Lower leg skin (tissue), 4 donors: ENCODE data around the gene POLH. TPM values are rescaled to one million over a fixed set of nuclear protein-coding genes. Genes with fewer than 3 reads are reported as not detected.
A peak's percentile ranks its signal among the peaks of the same experiment; 100 is the strongest.

Experiments
- DNase-seq, 2 donors: peaks; one replicate each; pipeline ENCODE4 v3.0.0-alpha.2; 2019; ENCODE audit warnings: low spot score in 2 of 2
- H3K4me3 ChIP-seq: fragments of 200-600 bp; sonication (generic); 2 replicates; pipeline ENCODE4 v1.5.1; 2017; ENCODE audit warnings: mild to moderate bottlenecking, low read depth; ENCODE audit not compliant: poor library complexity, severe bottlenecking
- CTCF ChIP-seq, 3 donors: fragments of 450-650 bp; IDR thresholded peaks; one replicate each; pipeline ENCODE4 v1.5.1; 2016; ENCODE audit warnings: antibody characterized with exemption in 3 of 3, mild to moderate bottlenecking in 3 of 3, moderate library complexity in 2 of 3
- POLR2A ChIP-seq, 2 donors: fragments of 450-650 bp; IDR thresholded peaks; one replicate each; pipeline ENCODE4 v1.6.1; 2016 to 2017; ENCODE audit warnings: antibody characterized with exemption in 2 of 2, mild to moderate bottlenecking in 1 of 2, moderate library complexity in 1 of 2
- WGBS, 2 donors: methylation state at CpG; one replicate each; pipeline ENCODE4 v1.1.5; 2018; 5-methylcytosine and 5-hydroxymethylcytosine counted together
- intact Hi-C: fragments of 100-400 bp; cut with DNase I; formaldehyde crosslinking; loops from one replicate; pipeline ENCODE4 v1.15.0; 2023; ENCODE audit warnings: low total_unique reads
- total RNA-seq, 4 donors: library from RNA; depleted of rRNA; stranded (reverse); fragments of >200 nt; gene quantifications; one replicate each; pipeline ENCODE4 v1.1.0, GENCODE V29; 2016

The POLH gene
- total RNA-seq, 4 donors from 2014 or later = 13.0 to 28.2 (median 15.7) TPM

- H3K4me3 ChIP-seq = peak overlapping the region; percentile 56
- no peak for TF ChIP-seq CTCF (IDR thresholded peaks at IDR 0.05)
- TF ChIP-seq POLR2A (IDR thresholded peaks at IDR 0.05) = no peak
- WGBS, 2 donors = 16 to 17% methylated on average over 7 of the region's 7 CpGs
- intact Hi-C loops = no loop called here
- no peak for DNase-seq
Observed at GRCh38 chr6:43636308-43636659, 60.3 kb downstream of the POLH start.

- TF ChIP-seq POLR2A (IDR thresholded peaks at IDR 0.05) (no peak), CTCF (IDR thresholded peaks at IDR 0.05) (no peak)
- no peak overlapping the region for H3K4me3 ChIP-seq
- intact Hi-C loops = no loop called here
- no peak for DNase-seq
- 86 to 88% methylated on average over 21 of the region's 21 CpGs for WGBS, 2 donors
Observed at GRCh38 chr6:43639984-43640800, 64.2 kb downstream of the POLH start.

DNA sequence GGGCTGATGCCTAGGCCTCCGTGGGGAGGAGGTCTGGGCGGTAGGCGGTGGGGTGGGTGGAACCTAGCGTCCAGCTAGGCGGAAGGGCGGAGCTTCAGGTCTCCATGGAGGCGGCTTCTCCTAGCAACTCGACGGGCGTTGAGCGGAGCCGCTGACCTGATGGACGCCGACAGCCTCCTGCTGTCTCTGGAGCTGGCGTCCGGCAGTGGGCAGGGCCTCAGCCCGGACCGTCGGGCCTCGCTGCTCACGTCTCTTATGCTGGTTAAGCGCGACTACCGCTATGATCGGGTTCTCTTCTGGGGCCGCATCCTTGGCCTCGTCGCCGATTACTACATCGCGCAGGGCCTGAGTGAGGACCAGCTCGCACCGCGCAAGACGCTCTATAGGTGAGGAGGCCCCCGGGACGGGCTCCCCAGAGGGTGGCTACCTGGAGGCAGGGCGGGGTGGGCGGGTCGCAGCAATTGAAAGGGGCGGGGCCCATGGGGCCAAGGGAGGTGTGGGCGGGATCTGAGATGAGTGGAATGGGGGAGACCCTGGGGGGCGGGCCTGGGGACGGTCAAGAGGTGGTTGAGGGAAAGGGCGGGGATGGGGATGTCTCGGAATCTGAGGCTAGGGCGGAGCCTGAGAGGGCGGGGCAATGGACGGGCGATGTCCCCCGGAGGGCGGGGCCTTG lies 69.1 kb downstream of the POLH start, which contains the start of gene RSPH9:
Gene RSPH9 (plus strand): TSS at position 97 of the 673 bp plus-strand sequence. CDS start 63 bp downstream, at position 160.
- TF ChIP-seq POLR2A (IDR thresholded peaks at IDR 0.05) (no peak), CTCF (IDR thresholded peaks at IDR 0.05) (no peak)
- DNase-seq = peak in 1 of 2 donors; percentile 94
- WGBS, 2 donors = 17 to 18% methylated on average over 45 to 47 of the region's 52 CpGs
- no peak within 1 kb of the TSS for H3K4me3 ChIP-seq
- intact Hi-C loops = no loop called here

DNA sequence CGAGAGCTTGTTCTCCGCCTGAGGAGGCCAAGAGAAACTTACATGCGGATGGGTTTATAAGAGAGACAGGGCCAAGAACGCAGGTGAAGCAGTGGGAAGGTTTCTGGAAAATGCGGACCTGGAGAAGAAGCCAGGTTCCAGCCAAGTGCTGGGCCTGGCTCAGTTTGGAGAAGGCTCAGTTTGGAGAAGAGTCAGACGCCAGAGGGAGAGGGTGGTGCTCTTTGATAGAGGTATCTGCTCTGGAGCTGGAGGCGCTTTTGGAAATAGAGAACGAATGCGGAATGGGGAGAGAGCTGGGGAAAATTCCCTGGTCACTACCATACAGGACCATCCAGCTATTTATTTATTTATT lies 69.6 kb downstream of the POLH start:
- no peak for DNase-seq
- intact Hi-C loops = no loop called here
- no peak for TF ChIP-seq CTCF (IDR thresholded peaks at IDR 0.05)
- no peak for TF ChIP-seq POLR2A (IDR thresholded peaks at IDR 0.05)
- H3K4me3 ChIP-seq = no peak overlapping the region
- WGBS, 2 donors = 6 to 10% methylated on average over 9 of the region's 9 CpGs

GRCh38 chr6:43647613-43648012 lies 71.6 kb downstream of the POLH start:
- H3K4me3 ChIP-seq = no peak overlapping the region
- DNase-seq = no peak
- intact Hi-C loops = no loop called here
- 96 to 98% methylated on average over 3 of the region's 3 CpGs for WGBS, 2 donors
- TF ChIP-seq CTCF (IDR thresholded peaks at IDR 0.05) (no peak), POLR2A (IDR thresholded peaks at IDR 0.05) (no peak)
